Effector CD8-positive, alpha-beta T cell (primary cell): Measurements from ENCODE around the gene SLC12A4.
"Not testable (repeated sequence)": the region's sequence is repeated elsewhere in the genome, so short reads cannot be mapped to it uniquely, and the experiment has no call there.

Source experiments
- DNase-seq: peaks from one replicate; lab custom pipeline; 2025; lab: John Stamatoyannopoulos, UW

Gene SLC12A4

DNA sequence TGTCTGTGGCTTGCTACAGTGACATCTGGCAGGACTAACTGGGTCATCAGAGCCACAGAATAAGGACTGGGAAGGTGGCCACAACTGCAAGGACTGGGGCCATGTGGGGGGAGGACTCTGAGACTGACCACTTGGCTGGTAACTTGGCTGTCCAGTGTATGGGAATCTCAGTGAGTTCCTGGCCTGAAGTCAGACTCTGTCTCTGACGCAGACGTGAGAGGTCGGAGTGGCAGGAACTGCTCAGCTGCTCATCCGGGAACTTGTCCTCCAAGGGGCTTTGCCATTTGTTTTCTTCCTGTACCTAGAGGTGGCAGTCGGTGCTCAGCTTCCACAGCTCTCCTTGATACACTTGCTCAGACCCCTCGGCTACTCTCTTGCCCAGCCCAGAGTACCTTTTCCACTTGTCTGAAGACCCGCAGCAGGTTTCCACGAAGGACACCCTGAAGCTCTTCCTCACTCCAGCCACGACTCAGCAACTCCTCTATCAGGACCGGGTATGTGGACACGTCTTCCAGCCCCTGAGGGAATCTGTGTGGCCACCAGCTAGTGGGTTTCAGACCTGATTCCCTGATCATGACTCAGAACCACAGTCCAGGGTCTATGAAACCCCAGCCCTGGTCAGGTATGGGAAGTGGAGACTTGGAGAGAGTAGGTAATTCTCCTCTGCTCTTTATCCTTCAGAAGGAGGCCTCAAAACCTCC, 19.2 kb upstream of the SLC12A4 start:
- no peak for DNase-seq

DNA sequence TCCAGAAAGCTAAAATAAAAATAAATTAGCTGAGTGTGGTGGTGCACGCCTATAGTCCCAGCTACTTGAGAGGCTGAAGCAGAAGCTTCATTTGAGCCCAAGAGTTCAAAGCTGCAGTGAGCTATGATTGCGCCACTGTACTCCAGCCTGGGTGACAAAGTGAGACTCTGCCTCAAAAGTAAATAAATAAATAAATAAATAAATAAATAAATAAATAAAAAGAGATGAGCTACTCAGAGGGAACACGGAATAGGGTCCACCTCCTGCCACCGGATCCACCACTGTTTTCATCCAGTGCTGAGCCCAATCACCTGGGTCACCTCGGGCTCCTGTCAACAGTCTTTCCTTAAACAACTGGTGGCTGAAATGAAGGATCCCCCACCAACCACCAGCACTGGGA, 18.5 kb upstream of the SLC12A4 start:
- DNase-seq: no peak

DNA sequence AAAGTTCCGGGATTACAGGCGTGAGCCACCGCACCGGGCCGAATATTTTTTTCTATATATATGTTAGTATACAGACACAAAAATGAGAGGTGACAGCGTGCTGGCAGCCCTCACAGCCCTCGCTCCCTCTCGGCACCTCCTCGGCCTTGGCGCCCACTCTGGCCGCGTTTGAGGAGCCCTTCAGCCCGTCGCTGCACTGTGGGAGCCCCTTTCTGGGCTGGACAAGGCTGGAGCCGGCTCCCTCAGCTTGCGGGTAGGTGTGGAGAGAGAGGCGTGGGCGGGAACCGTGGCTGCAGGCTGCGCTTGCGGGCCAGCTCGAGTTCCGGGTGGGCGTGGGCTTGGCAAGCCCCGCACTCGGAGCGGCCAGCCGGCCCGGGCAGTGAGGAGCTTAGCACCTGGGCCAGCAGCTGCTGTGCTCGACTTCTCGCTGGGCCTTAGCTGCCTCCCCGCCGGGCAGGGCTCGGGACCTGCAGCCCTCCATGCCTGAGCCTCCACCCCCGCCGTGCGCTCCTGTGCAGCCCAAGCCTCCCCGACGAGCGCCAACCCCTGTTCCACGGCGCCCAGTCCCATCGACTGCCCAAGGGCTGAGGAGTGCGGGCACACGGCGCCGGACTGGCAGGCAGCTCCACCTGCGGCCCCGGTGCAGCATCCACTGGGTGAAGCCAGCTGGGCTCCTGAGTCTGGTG, 13.7 kb upstream of the SLC12A4 start:
- DNase-seq: no peak

DNA sequence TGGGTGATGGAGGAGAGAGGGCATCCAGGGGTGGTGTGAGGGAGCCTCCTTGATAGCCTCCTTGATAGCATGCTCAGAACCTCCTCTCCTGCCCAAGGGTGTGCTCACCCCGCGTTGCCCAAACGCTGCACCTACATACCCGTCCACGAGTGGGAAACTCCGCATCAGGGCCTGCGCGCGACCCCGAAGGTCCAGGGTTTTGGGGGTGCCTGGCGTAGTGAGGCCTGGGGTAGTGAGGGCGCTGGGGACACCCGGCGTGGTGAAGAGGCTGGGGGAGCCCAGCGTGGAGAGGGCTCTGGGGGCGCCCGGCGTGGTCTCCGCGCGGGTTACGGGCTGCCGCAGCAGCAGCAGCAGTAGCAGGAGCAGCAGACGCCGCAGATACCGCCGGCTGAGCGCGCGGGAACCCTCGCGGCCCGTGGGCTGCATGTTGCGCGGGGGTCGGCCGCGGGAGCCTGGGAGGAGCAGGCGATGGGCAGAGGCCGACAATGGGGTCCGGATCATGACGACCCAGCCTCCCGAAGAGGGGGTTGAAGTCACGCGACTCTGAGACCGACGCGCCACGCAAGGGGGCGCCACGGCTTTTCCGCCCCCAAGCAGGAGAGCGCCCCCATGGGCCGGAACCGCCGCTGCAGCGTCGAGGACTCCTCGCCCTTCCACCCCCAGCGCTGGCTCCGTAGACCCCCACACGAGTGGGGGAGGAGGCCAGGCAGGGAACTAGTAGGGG, 11.7 kb upstream of the SLC12A4 start, which contains the start of gene DPEP3:
TSS of gene DPEP3 (minus strand) at position 545 of the 724 bp plus-strand sequence. CDS start at position 426, 119 bp downstream.
- DNase-seq: no peak

DNA sequence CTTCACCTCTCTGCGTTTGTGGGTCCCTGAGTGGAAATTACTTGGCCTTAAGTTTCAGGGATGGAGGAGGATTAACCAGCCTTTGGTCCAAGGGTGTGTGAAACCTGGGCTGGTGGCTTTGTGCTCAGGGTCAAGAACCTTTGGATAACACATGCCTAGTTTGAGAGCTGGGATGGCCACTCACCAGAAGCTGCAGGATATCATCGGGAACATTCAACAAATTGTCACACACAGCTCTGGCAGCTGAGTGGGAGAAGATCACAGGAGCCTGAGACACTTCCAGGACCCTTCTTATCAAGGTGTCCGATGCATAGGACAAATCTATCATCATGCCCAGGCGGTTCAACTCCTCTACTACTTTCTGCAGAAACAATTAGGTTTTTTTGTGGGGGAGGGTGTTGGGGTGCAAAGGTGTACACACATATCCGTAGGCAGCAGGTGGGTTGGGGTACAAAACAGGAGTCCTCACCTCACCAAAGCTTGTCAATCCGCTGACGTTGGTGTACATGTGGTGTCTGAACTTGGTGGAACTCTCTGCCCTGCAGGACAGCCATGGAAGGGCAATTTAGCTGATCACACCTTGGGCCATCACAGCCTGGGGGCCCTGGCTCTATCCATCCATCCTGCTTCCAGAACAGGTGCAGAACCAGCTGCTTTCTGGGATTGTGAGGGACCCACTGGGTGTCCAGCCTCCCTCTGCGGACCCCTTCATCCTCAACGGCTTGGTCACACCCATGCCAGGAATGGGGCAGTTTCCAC, 9.2 kb upstream of the SLC12A4 start:
- DNase-seq: no peak

DNA sequence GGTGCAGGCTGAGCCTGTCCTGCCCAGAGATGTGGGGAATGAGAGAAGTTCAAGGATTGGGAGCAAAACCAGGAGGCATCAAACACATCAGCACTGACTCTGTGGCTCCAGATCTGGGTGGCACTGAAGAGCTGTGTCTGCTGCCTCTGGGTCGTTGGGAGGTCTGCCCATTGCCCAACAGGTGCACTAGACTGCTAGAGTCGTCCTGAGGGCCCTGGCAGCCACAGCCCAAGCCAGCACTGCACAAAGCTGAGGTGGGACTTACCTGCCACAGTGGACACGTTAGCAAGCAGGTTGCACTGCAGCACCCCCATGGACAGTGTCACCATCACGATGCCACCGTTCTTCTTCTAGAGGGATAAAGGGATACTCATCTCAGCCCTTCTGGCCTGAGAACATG, 8.6 kb upstream of the SLC12A4 start:
- no peak for DNase-seq

DNA sequence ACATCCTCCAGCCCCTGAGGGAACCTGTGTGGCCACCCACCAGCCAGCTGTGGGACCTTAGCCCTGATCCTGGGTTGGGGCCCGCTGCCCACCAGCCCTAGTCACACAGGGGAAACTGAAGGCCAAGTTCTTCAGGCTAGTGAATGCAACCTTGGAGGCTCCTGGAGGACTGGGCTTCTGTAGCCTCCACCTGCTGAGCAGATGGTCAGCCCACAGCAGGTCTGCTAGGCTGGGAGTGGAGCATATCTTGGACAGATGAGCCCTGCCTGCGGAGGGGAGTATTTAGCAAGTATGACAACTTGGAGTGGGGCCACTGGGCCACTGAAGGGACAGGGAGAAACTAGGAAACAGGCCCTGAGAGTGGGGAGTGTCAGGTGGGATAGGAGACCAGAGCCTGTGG, 7.8 kb upstream of the SLC12A4 start:
- no peak for DNase-seq

DNA sequence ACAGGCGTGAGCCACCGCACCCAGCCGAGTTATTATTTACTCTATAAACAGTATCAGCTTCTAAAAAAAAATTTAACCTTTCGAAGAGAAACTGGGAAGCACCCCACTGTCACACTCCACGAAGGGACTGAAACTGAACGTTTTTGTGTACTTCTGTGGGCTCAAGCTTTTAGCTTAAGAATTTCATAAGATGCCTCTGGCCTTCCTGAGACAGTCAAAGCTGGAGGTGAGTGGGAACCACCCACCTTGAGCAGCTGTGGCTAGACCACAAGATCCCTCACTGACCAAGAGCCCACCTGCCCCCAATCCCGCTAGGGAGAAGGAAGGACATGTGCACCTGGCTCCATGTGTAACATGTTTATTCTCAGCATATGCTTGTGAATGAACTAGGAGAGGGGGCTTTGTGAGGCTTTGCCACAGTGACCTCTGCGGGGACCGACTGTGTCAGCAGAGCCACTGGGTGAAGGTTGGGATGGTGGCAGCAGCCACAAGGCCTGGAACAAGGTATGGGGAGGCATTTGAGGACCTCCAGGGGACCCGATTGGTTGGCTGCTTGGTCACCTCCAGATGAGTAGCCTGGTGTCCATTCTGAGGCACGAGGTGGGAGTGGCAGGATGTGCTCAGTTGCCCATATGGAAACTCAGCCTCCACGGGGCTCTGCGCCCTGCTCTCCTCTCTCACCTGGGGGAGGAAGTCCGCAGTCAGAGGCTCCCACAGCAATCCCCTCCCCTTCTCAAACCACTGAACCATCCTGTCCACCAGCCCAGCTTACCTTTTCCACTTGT, 7.1 kb upstream of the SLC12A4 start:
- DNase-seq: no peak

DNA sequence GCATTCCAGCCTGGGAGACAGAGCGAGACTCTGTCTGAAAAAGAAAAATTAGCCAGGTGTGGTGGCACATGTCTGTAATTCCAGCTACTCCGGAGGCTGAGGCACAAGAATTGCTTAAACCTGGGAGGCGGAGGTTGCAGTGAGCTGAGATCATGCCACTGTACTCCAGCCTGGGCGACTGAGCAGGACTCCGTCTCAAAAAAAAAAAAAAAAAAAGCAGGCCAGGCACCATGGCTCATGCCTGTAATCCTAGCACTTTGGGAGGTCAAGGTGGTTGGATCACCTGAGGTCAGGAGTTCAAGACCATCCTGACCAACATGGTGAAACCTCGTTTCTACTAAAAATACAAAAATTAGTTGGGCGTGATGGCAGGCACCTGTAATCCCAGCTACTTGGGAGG, 3.8 kb upstream of the SLC12A4 start:
- DNase-seq: not testable (repeated sequence)

DNA sequence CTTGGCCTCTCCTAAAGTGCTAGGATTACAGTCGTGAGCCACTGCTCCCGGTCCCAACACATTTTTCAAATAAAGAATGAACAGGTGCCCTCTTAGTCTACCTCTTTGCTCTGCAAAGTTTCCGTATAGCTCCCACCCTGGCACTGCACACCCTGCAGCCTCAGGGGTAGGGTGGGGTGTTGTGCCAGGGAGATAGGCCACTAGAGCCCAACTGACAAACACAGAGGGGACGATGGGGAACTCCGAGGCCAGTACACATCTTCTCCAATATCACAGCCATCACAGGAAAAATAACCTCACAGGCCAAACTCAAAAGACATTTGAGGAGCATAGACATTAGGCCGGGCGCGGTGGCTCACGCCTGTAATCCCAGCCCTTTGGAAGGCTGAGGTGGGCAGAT, 2.7 kb upstream of the SLC12A4 start:
- no peak for DNase-seq

DNA sequence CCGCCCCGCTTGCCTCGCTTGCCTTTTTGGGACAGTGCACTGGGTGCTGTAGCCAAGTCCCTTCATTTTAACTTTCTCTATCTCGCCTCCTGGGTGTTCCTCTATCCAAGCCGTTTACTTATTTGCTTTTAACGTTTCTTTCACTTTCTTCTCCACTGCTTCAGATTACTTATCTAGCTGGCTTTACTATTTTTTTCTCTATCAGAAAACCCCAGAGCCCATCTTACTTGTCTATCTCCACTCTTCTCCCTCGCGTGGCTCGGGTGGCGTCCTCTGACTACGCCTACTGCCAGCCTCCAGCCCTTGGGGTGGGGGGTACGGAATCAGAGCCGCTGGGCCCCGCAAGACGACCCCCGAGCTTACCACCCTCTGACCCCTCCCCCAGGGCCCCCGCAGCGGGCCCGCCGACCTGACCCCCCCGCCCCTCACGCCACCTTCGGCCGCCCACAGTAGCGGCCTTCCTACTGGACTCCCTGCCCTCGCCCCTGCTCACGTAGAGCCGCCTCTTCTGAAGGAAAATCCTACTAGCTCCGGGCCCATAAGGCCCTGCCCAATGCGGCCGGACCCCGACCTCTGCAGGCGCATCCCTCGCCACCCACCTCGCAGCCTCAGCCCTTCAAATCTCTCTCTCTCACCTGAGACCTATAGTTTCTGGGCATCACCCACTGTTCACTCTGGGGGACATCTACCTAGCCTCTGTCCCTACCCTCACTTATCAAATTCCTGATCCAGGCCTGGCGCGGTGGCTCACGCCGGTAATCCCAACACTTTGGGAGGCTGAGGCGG, 1.0 kb upstream of the SLC12A4 start:
- DNase-seq: no peak

DNA sequence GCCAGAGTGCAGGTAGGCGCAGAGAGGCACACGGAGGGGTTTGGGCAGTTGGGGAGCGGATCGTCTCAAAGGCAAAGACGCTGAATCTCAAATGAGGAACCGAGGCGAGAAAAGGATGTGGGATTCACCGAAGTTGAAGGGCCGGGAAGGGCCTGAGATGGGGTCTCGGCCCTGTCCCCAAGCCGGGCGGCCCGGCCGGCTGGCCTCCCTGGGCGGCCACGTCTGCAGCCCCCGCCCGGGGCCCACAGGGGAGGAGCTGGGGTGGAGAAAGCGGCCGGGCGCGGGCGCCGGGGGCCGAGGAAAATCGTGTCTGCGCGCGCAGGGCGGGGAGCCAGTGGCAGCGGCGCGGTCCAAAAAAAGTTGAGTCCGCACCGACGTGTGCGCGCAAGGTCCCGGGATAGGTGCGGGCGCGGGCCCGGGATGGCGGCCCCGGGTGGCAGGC, 458 bp downstream of the SLC12A4 start:
- no peak for DNase-seq

DNA sequence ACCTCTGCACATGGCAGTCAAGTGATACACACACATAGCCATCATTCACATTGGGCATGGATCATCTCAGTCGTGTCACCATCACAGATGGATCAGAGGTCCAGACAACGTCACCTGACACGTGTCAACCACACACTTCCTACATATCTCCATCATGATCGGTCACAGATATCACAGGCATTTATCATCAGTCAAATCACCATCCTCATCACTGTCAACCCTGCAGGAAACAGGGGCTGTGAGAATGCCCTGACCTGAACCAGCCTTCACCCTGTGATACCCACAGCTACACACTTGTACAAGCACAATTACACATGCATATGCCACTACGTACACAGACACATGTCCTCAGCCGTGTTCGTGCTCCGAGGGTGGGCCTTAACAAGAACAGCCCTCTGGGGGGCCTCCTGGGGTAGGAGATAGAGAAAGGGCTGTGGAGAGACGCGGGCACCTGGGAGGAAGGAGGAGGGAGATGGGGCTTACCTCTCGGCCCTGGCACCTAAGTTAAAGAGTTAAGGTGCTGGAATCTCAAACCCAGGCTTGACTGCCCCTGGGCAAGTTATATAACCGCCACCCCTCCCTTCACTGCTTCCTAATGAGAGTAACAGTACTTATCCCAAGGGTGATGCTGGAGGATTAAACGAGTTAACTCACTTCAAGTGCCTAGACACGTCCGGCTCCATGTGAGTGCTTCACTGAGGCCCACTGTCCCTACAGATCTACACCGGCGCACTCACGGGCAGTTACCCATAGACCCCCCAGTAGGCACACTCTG, 1.1 kb downstream of the SLC12A4 start:
- no peak for DNase-seq

DNA sequence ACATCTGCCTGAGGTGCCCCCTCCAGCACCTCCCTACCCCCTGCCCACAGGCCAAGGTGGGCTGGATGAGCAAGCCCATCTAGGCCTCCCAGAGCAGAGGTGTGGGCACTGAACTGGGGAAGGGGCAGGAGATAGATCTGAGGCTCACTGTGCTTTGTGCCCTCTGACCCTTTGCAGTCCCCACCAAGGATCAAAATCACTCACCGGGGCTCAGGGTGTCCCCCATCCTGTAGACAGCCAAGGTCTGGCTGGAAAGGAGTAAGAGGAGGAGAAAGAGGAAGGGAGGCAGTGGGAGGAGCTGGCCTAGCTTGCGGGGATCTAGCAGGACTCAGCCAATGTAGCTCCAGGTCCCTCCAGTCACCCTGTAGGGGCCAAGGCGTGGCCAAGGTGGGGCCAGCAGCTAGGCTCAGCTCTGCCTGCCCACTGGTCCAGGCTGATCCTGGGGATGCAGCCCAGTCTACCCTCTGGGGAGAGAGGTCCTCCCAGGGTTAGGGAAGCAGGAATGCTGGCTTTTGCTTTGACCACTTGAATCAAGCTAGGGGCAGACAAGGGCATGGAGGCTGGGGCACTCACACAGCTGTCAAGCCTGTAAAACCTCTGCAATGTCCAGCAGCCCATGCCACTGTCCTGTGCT, 1.8 kb downstream of the SLC12A4 start:
- no peak for DNase-seq

DNA sequence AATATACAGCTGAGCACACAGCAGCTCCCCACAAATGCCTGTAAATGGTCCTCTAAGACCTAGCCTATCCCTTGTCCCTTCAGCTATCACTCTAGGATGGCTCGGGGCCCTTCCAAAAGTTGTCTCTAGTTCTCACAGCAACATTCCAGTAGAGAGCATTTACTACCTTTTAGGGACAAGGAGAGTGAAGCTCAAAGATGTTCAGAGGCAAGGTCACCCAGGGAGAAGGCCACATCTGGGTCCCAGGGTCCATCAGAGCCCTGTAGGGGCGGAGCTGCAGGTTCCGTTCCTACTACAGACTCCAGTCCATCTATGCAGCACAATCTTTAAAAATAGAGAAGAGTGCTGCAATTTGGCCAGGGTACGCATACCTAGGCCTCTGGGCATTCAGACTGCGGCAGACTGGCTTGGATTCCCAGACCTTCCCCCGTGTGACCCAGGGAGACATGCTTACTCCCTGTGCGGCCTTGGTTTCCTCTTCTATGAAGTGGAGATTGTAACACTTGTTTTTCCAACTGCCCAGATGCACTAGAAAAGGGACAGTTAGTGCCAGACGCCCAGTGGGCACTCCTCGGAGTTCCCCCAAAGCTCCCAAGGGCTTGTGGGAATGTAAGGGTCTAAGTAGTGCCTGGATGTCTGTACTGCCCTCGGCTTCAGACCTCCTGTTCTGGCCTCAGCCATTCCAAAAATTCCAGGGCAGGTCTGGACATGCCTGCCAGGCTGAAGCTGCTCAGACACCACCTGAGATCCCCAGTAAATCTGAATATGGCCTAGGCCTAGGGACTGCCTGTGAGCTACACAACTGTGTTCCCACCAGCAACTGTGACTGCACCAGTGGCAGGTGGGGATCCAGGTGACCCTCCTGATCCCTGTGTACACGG, 2.5 kb downstream of the SLC12A4 start:
- DNase-seq: no peak

DNA sequence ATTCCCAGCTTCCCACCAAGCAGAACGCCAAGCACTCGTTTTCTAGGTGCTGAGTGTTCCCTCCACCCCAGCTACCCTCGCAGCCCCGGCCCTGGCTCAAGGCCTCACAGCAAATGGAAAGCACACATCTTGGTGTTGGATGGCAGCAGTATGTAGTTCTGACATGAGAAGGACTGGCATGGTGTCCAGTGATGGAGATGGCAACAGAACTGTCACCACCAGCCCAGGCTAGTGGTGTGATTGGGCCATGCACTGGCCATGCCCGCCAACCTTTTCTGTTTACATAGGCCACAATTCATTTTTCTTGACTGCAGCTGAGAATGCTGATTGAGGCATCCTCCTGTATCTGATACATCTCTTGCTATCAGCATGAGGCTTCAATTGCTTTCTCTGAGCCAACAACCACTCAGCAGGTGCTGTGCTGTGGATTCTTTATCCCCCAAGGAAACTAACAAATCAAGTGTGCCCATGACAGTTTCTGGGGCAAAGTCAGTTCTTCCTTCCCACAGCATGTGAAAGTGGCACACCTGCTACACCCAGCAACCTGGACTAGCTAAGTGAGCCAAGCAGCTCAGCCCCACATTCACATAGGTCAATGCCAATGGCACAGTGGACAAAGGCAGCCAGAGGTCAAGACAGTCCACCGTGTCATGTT, 3.8 kb downstream of the SLC12A4 start:
- DNase-seq: no peak

DNA sequence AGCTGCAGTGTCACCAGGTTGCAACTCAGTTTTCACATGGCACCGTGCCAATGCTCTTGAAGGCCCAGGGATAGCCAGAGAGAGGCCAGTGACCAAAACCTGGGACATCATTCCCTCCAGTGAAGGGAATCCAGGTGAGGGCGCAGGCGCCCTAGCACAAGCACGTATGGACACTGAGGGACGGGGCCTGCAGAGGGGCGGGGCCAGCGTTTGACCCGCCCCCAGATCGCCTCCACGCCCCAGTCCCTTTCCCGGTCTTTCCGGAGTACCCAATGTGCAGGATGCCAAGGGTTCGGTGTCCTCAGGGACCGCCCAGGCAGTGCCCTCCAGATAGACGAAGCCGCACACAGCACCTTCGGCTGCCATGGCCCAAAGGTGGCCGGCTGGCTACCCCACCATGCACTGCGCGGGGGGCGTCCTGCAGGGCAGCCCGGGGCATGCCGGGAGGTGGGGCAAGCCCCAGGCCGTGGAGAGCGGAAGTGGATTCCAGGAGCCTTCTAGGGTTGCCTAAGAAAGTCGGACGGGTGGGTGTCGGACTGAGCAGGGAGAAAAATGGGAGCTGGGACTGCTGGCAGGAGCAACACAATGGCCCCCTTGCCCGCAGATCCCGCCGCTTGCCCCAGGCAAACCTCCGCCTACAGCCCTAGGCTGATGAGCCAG, 4.6 kb downstream of the SLC12A4 start:
- no peak for DNase-seq
